IMR-90 (cell line): ENCODE results near the gene PIR. TPM values are rescaled to one million over a fixed set of nuclear protein-coding genes. Genes with fewer than 3 reads are reported as not detected.

Experiments used
- ATAC-seq: fragments of 200-7000 bp; cut with Tn5 transposase; 2 replicates; pipeline ENCODE4 v1.9.1; 2020; ENCODE audit warnings: low read depth, mild to moderate bottlenecking, moderate library complexity
- BruUV-seq: library from RNA; stranded (reverse); fragments of 400-500 nt; replicated peaks from 2 replicates; lab custom pipeline; 2021; lab: Mats Ljungman, UMichigan
- CTCF ChIA-PET: fragments of 300-600 bp; formaldehyde crosslinking; extraction: SDS; loops from one replicate; lab custom pipeline; 2021; ENCODE audit warnings: antibody characterized with exemption; lab: Yijun Ruan, JAX
- POLR2A ChIA-PET: fragments of 300-600 bp; sonication (Branson Sonifier 250); formaldehyde crosslinking; loops from one replicate; lab custom pipeline; 2022; ENCODE audit warnings: antibody characterized with exemption; ENCODE audit not compliant: unreplicated experiment; lab: Charles Lee
- DNase-seq: peaks from one replicate; pipeline ENCODE4 v3.0.0; 2013
- H2AFZ ChIP-seq: replicated peaks from 2 replicates; pipeline ENCODE3; 2013; ENCODE audit warnings: low read length, mild to moderate bottlenecking; ENCODE audit not compliant: poor library complexity
- H2AK5ac ChIP-seq: 2 replicates; pipeline ENCODE4 v1.6.1; 2013; ENCODE audit warnings: low read depth, low read length, inconsistent platforms
- H2AK9ac ChIP-seq: replicated peaks from 2 replicates; pipeline ENCODE3; 2013; ENCODE audit warnings: mild to moderate bottlenecking, low read depth, low read length, moderate library complexity; ENCODE audit not compliant: poor library complexity
- H2BK120ac ChIP-seq: 2 replicates; pipeline ENCODE4 v1.6.1; 2013; ENCODE audit warnings: low read depth, low read length, inconsistent platforms
- H2BK15ac ChIP-seq: 3 replicates; pipeline ENCODE4 v1.6.1; 2013; ENCODE audit warnings: low read depth, low read length, inconsistent platforms
- H2BK20ac ChIP-seq: 2 replicates; pipeline ENCODE4 v1.6.1; 2013; ENCODE audit warnings: low read depth, mild to moderate bottlenecking, inconsistent platforms, low read length, moderate library complexity
- H2BK5ac ChIP-seq: 2 replicates; pipeline ENCODE4 v1.6.1; 2013; ENCODE audit warnings: mild to moderate bottlenecking, low read depth, low read length, inconsistent platforms; ENCODE audit not compliant: poor library complexity, severe bottlenecking
- H3K14ac ChIP-seq: replicated peaks from 2 replicates; pipeline ENCODE4 v1.6.1; 2013; ENCODE audit warnings: low read depth, low read length, inconsistent platforms
- H3K18ac ChIP-seq: 2 replicates; pipeline ENCODE4 v1.6.1; 2013; ENCODE audit warnings: low read depth, low read length, control low read depth
- H3K23ac ChIP-seq: 2 replicates; pipeline ENCODE4 v1.6.1; 2013; ENCODE audit warnings: low read depth, low read length, inconsistent platforms
- H3K27ac ChIP-seq: 2 replicates; pipeline ENCODE4 v1.5.1; 2013; ENCODE audit warnings: mild to moderate bottlenecking, control low read depth, low read length; ENCODE audit not compliant: insufficient read depth
- H3K27me3 ChIP-seq: 2 replicates; pipeline ENCODE4 v1.6.1; 2013; ENCODE audit warnings: low read length; ENCODE audit not compliant: control insufficient read depth, insufficient read depth
- H3K36me3 ChIP-seq: 2 replicates; pipeline ENCODE4 v1.6.1; 2013; ENCODE audit warnings: low read length, mixed read lengths; ENCODE audit not compliant: control insufficient read depth, insufficient read depth
- H3K4ac ChIP-seq: 2 replicates; pipeline ENCODE4 v1.6.1; 2013; ENCODE audit warnings: low read depth, low read length, inconsistent platforms
- H3K4me1 ChIP-seq: 2 replicates; pipeline ENCODE4 v1.6.1; 2013; ENCODE audit warnings: low read length, mixed read lengths; ENCODE audit not compliant: control insufficient read depth, insufficient read depth
- H3K4me2 ChIP-seq: 2 replicates; pipeline ENCODE4 v1.6.1; 2013; ENCODE audit warnings: low read depth, mild to moderate bottlenecking, control low read depth, low read length, moderate library complexity
- H3K4me3 ChIP-seq: 2 replicates; pipeline ENCODE4 v1.5.1; 2013; ENCODE audit warnings: low read depth, mild to moderate bottlenecking, control low read depth, low read length, moderate library complexity; ENCODE audit not compliant: insufficient read depth
- H3K56ac ChIP-seq: 2 replicates; pipeline ENCODE4 v1.6.1; 2013; ENCODE audit warnings: low read length, inconsistent platforms; ENCODE audit not compliant: insufficient read depth; ENCODE audit errors: extremely low read depth
- H3K79me1 ChIP-seq, 2 experiments: 2 replicates each; pipeline ENCODE4 v1.6.1; 2013; ENCODE audit warnings: low read length in 2 of 2, inconsistent platforms in 1 of 2, low read depth in 1 of 2
- H3K9ac ChIP-seq: 2 replicates; pipeline ENCODE4 v1.6.1; 2013; ENCODE audit warnings: low read depth, low read length, control low read depth
- H3K9me1 ChIP-seq: 2 replicates; pipeline ENCODE4 v1.6.1; 2013; ENCODE audit warnings: low read length, inconsistent platforms; ENCODE audit not compliant: insufficient read depth
- H3K9me3 ChIP-seq: 2 replicates; pipeline ENCODE4 v1.6.1; 2013; ENCODE audit warnings: low read length; ENCODE audit not compliant: control insufficient read depth, insufficient read depth
- H4K20me1 ChIP-seq: 2 replicates; pipeline ENCODE4 v1.6.1; 2013; ENCODE audit warnings: low read length, inconsistent platforms; ENCODE audit not compliant: insufficient read depth
- H4K5ac ChIP-seq: 2 replicates; pipeline ENCODE4 v1.6.1; 2013; ENCODE audit warnings: mild to moderate bottlenecking, low read depth, low read length, control low read depth
- H4K8ac ChIP-seq, 2 experiments: 2 replicates each; pipeline ENCODE4 v1.6.1; 2013; ENCODE audit warnings: low read depth in 2 of 2, low read length in 2 of 2, control low read depth in 1 of 2, inconsistent platforms in 1 of 2
- H4K91ac ChIP-seq: 2 replicates; pipeline ENCODE4 v1.6.1; 2013; ENCODE audit warnings: low read depth, low read length, inconsistent platforms; ENCODE audit not compliant: insufficient read depth
- CEBPB ChIP-seq: IDR thresholded peaks from 2 replicates; pipeline ENCODE4 v1.6.1; 2012; ENCODE audit warnings: low read depth, low read length, improper control_type of control experiment
- MAZ ChIP-seq: IDR thresholded peaks from 2 replicates; pipeline ENCODE4 v1.6.1; 2012; ENCODE audit warnings: low read depth, mild to moderate bottlenecking, low read length, improper control_type of control experiment, moderate library complexity, borderline replicate concordance
- dilution Hi-C: fragments of 300-500 bp; cut with HindIII; formaldehyde crosslinking; loops from one replicate; pipeline ENCODE4 v1.14.3; 2018; ENCODE audit warnings: low sequenced_read_pairs; ENCODE audit not compliant: unreplicated experiment
- in situ Hi-C: fragments of 300-500 bp; cut with MboI; formaldehyde crosslinking; loops from 3 replicates; pipeline ENCODE4 v1.14.3; 2019; ENCODE audit warnings: low sequenced_read_pairs, inconsistent platforms, mixed read lengths
- intact Hi-C: fragments of 100-400 bp; cut with micrococcal nuclease; formaldehyde crosslinking; loops from 2 replicates; pipeline ENCODE4 v1.10.0; 2022
- polyA plus RNA-seq, 3 experiments: library from polyadenylated mRNA; depleted of rRNA; stranded (reverse); fragments of >200 nt; gene quantifications; 2 replicates each; pipeline ENCODE4 v1.2.3, GENCODE V29; 2012; ENCODE audit warnings: low replicate concordance in 1 of 3
- total RNA-seq: library from RNA; depleted of rRNA; stranded (reverse); fragments of >200 nt; gene quantifications from 2 replicates; pipeline ENCODE4 v1.2.3, GENCODE V29; 2012

PIR gene
- total and polyA plus RNA-seq, 2 of the 4 experiments (the other 2 are of a cell fraction), result 5.7 to 8.7 TPM

- no peak overlapping the region for H3K4me2 ChIP-seq
- no peak overlapping the region for H2BK120ac ChIP-seq
- H2AK9ac ChIP-seq, result no peak overlapping the region
- in situ Hi-C loops, result no loop called here
- no peaks in the 10 kb centered on the region for H4K20me1 ChIP-seq
- no peak overlapping the region for H4K5ac ChIP-seq
- dilution Hi-C loops, result no loop called here
- no peak overlapping the region for H3K4ac ChIP-seq
- peaks cover 2% of the 10 kb centered on the region for H3K4me1 ChIP-seq
- no peak overlapping the region for H2BK5ac ChIP-seq
- no peak overlapping the region for H4K91ac ChIP-seq
- no peak overlapping the region for H3K14ac ChIP-seq
- no peak overlapping the region for H4K8ac ChIP-seq
- no peaks in the 10 kb centered on the region for H3K9me3 ChIP-seq
- H3K36me3 ChIP-seq, result no peaks in the 10 kb centered on the region
- no TSS peak for BruUV-seq
- intact Hi-C loops, result loop anchor here (10.0 kb wide), 1 partner anchor 1222 kb away; no protein-coding TSS in a partner anchor
- H2AK5ac ChIP-seq, result no peak overlapping the region
- no peak overlapping the region for H3K9ac ChIP-seq
- H3K27me3 ChIP-seq, result no peaks in the 10 kb centered on the region; the same call in 1 of the 2 replicates
- H3K79me1 ChIP-seq, result no peaks in the 10 kb centered on the region
- H2AFZ ChIP-seq, result no peak overlapping the region
- no peak for ATAC-seq
- no peak overlapping the region for H3K18ac ChIP-seq
- no peaks in the 10 kb centered on the region for H3K9me1 ChIP-seq
- H3K27ac ChIP-seq, result no peak overlapping the region
- POLR2A ChIA-PET, result no interaction called here
- H3K4me3 ChIP-seq, result no peak overlapping the region
- CTCF ChIA-PET, result no interaction called here
- H3K23ac ChIP-seq, result no peak overlapping the region
- DNase-seq, result no peak
- TF ChIP-seq MAZ (no peak), CEBPB (peak; percentile 72)
- no peak overlapping the region for H2BK15ac ChIP-seq
- H2BK20ac ChIP-seq, result no peak overlapping the region
- H3K56ac ChIP-seq, result no peak overlapping the region
Measured at GRCh38 chrX:15472531-15472930, 20.6 kb downstream of the PIR start.
